Suprapubic skin (tissue), 4 donors: ENCODE measurements around the gene OMP. TPM values are rescaled to one million over a fixed set of nuclear protein-coding genes. Genes with fewer than 3 reads are reported as not detected.

Experiments used
- DNase-seq, 2 donors: peaks; one replicate each; pipeline ENCODE4 v3.0.0-alpha.2; 2019; ENCODE audit warnings: low spot score in 2 of 2
- H3K27ac ChIP-seq: fragments of 200-600 bp; sonication (generic); one replicate; pipeline ENCODE4 v1.5.1; 2019
- H3K27me3 ChIP-seq: fragments of 200-600 bp; sonication (generic); one replicate; pipeline ENCODE4 v1.5.1; 2019
- H3K36me3 ChIP-seq: fragments of 200-600 bp; sonication (generic); one replicate; pipeline ENCODE4 v1.5.1; 2019
- H3K4me1 ChIP-seq: fragments of 200-600 bp; sonication (generic); one replicate; pipeline ENCODE4 v1.5.1; 2019
- H3K4me3 ChIP-seq: fragments of 200-600 bp; sonication (generic); one replicate; pipeline ENCODE4 v1.5.1; 2019; ENCODE audit warnings: mild to moderate bottlenecking
- H3K9me3 ChIP-seq: fragments of 200-600 bp; sonication (generic); one replicate; pipeline ENCODE4 v1.5.1; 2019
- CTCF ChIP-seq, 2 donors: fragments of 200-600 bp in 1 of 2; fragments of 450-650 bp in 1 of 2; sonication (generic) in 1 of 2; IDR thresholded peaks; one replicate each; pipeline ENCODE4 v1.5.1; 2016 to 2019; ENCODE audit warnings: antibody characterized with exemption in 2 of 2, mild to moderate bottlenecking in 1 of 2, moderate library complexity in 1 of 2
- EP300 ChIP-seq: sonication (generic); formaldehyde crosslinking; IDR thresholded peaks from one replicate; pipeline ENCODE4 v1.6.1; 2017; ENCODE audit warnings: antibody characterized with exemption
- POLR2A ChIP-seq, 2 donors: fragments of 450-650 bp; IDR thresholded peaks; one replicate each; pipeline ENCODE4 v1.6.1; 2017; ENCODE audit warnings: antibody characterized with exemption in 2 of 2, mild to moderate bottlenecking in 2 of 2, moderate library complexity in 2 of 2
- POLR2AphosphoS5 ChIP-seq, 3 donors: sonication (generic); formaldehyde crosslinking; IDR thresholded peaks; one replicate each; pipeline ENCODE4 v1.6.1; 2017; ENCODE audit warnings: antibody characterized with exemption in 3 of 3
- WGBS: methylation state at CpG from one replicate; pipeline ENCODE4 v1.1.5; 2018; 5-methylcytosine and 5-hydroxymethylcytosine counted together
- total RNA-seq, 4 donors: library from RNA; depleted of rRNA; stranded (reverse); fragments of >200 nt; gene quantifications; one replicate each; pipeline ENCODE4 v1.1.0, GENCODE V29; 2016

The OMP gene
- total RNA-seq, 4 donors from 2014 or later: 9.6 TPM; not detected in 3

GRCh38 chr11:77131560-77131959 is 28.9 kb downstream of the OMP start:
- Histone ChIP-seq H3K9me3 (no peaks in the 10 kb centered on the region), H3K36me3 (no peaks in the 10 kb centered on the region), H3K4me3 (no peak overlapping the region), H3K4me1 (peaks cover 19% of the 10 kb centered on the region), H3K27me3 (peaks cover 4% of the 10 kb centered on the region), H3K27ac (no peak overlapping the region)
- DNase-seq: no peak
- 50% methylated on average over 1 of the region's 6 CpGs for WGBS
- TF ChIP-seq EP300 (no peak), CTCF (IDR thresholded peaks at IDR 0.05) (no peak), POLR2A (IDR thresholded peaks at IDR 0.05) (no peak), POLR2AphosphoS5 (IDR thresholded peaks at IDR 0.05) (no peak)

DNA sequence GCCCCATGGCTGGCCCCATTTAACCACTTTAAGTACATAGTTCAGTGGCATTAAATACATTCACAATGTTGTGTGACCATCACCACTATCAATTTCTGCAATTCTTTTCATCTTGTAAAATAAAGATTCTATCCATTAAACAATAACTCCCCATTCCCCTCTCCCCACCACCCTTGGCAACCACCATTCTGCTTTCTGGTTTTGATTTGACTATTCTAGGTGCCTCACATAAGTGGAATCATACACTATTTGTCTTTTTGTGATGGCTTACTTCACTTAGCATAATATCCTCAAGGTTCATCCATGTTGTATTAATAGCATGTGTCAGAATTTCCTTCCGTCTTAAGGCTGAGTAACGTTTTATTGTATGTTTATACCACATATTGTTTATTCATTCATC is 32.4 kb downstream of the OMP start:
- peaks cover 24% of the 10 kb centered on the region for H3K27me3 ChIP-seq
- H3K27ac ChIP-seq: no peak overlapping the region
- WGBS: 21% methylated on average over 2 of the region's 2 CpGs
- no peaks in the 10 kb centered on the region for H3K36me3 ChIP-seq
- no peak for TF ChIP-seq EP300
- TF ChIP-seq POLR2A (IDR thresholded peaks at IDR 0.05): no peak
- TF ChIP-seq POLR2AphosphoS5 (IDR thresholded peaks at IDR 0.05): no peak
- no peak for TF ChIP-seq CTCF (IDR thresholded peaks at IDR 0.05)
- H3K4me1 ChIP-seq: peaks cover 6% of the 10 kb centered on the region
- H3K4me3 ChIP-seq: no peak overlapping the region
- no peaks in the 10 kb centered on the region for H3K9me3 ChIP-seq
- DNase-seq: no peak

GRCh38 chr11:77136074-77136473 is 33.4 kb downstream of the OMP start:
- no peak for DNase-seq
- WGBS: 75% methylated on average over 8 of the region's 8 CpGs

GRCh38 chr11:77136784-77137420 is 34.3 kb downstream of the OMP start:
- peaks cover 6% of the 10 kb centered on the region for H3K4me1 ChIP-seq
- no peaks in the 10 kb centered on the region for H3K9me3 ChIP-seq
- peaks cover 24% of the 10 kb centered on the region for H3K27me3 ChIP-seq
- H3K36me3 ChIP-seq: no peaks in the 10 kb centered on the region
- DNase-seq: no peak
- TF ChIP-seq POLR2AphosphoS5 (IDR thresholded peaks at IDR 0.05) (no peak), EP300 (no peak), CTCF (IDR thresholded peaks at IDR 0.05) (no peak), POLR2A (IDR thresholded peaks at IDR 0.05) (no peak)
- no peak overlapping the region for H3K27ac ChIP-seq
- no peak overlapping the region for H3K4me3 ChIP-seq
- WGBS: 81% methylated on average over 12 of the region's 12 CpGs

More at GRCh38 chr11:77136074-77136473, 33.4 kb downstream of the OMP start:
- Histone ChIP-seq H3K36me3 (no peaks in the 10 kb centered on the region), H3K4me3 (no peak overlapping the region), H3K4me1 (peaks cover 6% of the 10 kb centered on the region), H3K27ac (no peak overlapping the region), H3K9me3 (no peaks in the 10 kb centered on the region), H3K27me3 (peaks cover 24% of the 10 kb centered on the region)
- no peak for TF ChIP-seq EP300
- no peak for TF ChIP-seq POLR2AphosphoS5 (IDR thresholded peaks at IDR 0.05)
- TF ChIP-seq CTCF (IDR thresholded peaks at IDR 0.05): no peak
- TF ChIP-seq POLR2A (IDR thresholded peaks at IDR 0.05): no peak

DNA sequence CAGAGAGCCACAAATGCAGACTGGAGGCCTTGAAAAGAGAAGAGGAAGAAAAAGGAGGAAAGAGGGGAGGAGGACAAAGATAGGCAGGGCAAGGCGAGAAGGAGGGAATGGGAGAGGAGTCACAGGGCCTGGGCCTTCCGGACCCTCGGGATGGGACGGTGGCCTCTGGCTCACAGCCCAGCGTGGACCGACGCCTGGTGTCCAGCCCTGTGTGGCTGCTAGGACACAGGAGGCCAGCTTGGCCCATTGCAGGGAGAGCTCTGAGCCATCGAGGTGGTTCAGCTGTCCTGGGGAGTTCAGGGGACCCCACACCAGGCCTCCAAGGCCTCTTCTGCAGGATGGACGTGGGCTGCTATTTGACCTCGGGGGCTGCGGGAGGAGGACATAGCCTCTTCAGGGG is 34.8 kb downstream of the OMP start:
- Histone ChIP-seq H3K27ac (no peak overlapping the region), H3K4me1 (peaks cover 6% of the 10 kb centered on the region), H3K36me3 (no peaks in the 10 kb centered on the region), H3K4me3 (no peak overlapping the region), H3K27me3 (peaks cover 24% of the 10 kb centered on the region), H3K9me3 (no peaks in the 10 kb centered on the region)
- WGBS: 70% methylated on average over 7 of the region's 11 CpGs
- no peak for DNase-seq
- TF ChIP-seq CTCF (IDR thresholded peaks at IDR 0.05): no peak
- TF ChIP-seq POLR2AphosphoS5 (IDR thresholded peaks at IDR 0.05): no peak
- TF ChIP-seq EP300: no peak
- no peak for TF ChIP-seq POLR2A (IDR thresholded peaks at IDR 0.05)
